ENCODE results near the gene SPTBN1. TPM values are rescaled to one million over a fixed set of nuclear protein-coding genes. Genes with fewer than 3 reads are reported as not detected.

SPTBN1 gene
- total RNA-seq, 2 donors from 2014 or later = 415 to 524 TPM

- no peaks in the 10 kb centered on the region for H3K36me3 ChIP-seq
- DNase-seq (ENCODE audit: low spot score) (no peak), ATAC-seq (ENCODE audit: insufficient number of reproducible peaks, low FRiP score, low read depth) (no peak)
- no peaks in the 10 kb centered on the region for H3K27me3 ChIP-seq (replicated peaks; ENCODE audit: insufficient read depth)
- no peak overlapping the region for H3K27ac ChIP-seq
- H3K4me3 ChIP-seq = no peak overlapping the region
- TF ChIP-seq CTCF (IDR thresholded peaks at IDR 0.05) = no peak
- no peaks in the 10 kb centered on the region for H3K9me3 ChIP-seq
- peaks cover 12 to 75% of the 10 kb centered on the region in 2 donors for H3K4me1 ChIP-seq (ENCODE audit: control insufficient read depth in 1 of 2, low read depth in 2 of 2)
These were observed 43.5 kb downstream of the SPTBN1 start for GRCh38 chr2:54499661-54500060.

- H3K27ac ChIP-seq = no peak overlapping the region
- no peaks in the 10 kb centered on the region for H3K36me3 ChIP-seq
- H3K27me3 ChIP-seq (replicated peaks; ENCODE audit: insufficient read depth) = no peaks in the 10 kb centered on the region
- ATAC-seq (ENCODE audit: insufficient number of reproducible peaks, low FRiP score, low read depth) (no peak), DNase-seq (ENCODE audit: low spot score) (no peak)
- H3K4me1 ChIP-seq (ENCODE audit: control insufficient read depth in 1 of 2, low read depth in 2 of 2) = peaks cover 12 to 81% of the 10 kb centered on the region in 2 donors
- H3K9me3 ChIP-seq = no peaks in the 10 kb centered on the region
- no peak overlapping the region for H3K4me3 ChIP-seq
- TF ChIP-seq CTCF (IDR thresholded peaks at IDR 0.05) = no peak
These were observed 44.5 kb downstream of the SPTBN1 start for GRCh38 chr2:54500404-54501205.

GRCh38 chr2:54502731-54503130 is 46.6 kb downstream of the SPTBN1 start:
- Histone ChIP-seq H3K27ac (no peak overlapping the region), H3K4me3 (no peak overlapping the region), H3K9me3 (no peaks in the 10 kb centered on the region), H3K36me3 (no peaks in the 10 kb centered on the region), H3K4me1 (ENCODE audit: control insufficient read depth in 1 of 2, low read depth in 2 of 2) (peaks cover 12 to 77% of the 10 kb centered on the region in 2 donors), H3K27me3 (replicated peaks; ENCODE audit: insufficient read depth) (no peaks in the 10 kb centered on the region)
- DNase-seq (ENCODE audit: low spot score) (no peak), ATAC-seq (ENCODE audit: insufficient number of reproducible peaks, low FRiP score, low read depth) (no peak)
- no peak for TF ChIP-seq CTCF (IDR thresholded peaks at IDR 0.05)

- peaks cover 12 to 78% of the 10 kb centered on the region in 2 donors for H3K4me1 ChIP-seq (ENCODE audit: control insufficient read depth in 1 of 2, low read depth in 2 of 2)
- no peak overlapping the region for H3K4me3 ChIP-seq
- DNase-seq (ENCODE audit: low spot score) (no peak), ATAC-seq (ENCODE audit: insufficient number of reproducible peaks, low FRiP score, low read depth) (no peak)
- H3K27ac ChIP-seq = no peak overlapping the region
- no peaks in the 10 kb centered on the region for H3K27me3 ChIP-seq (replicated peaks; ENCODE audit: insufficient read depth)
- H3K36me3 ChIP-seq = no peaks in the 10 kb centered on the region
- TF ChIP-seq CTCF (IDR thresholded peaks at IDR 0.05) = no peak
- H3K9me3 ChIP-seq = no peaks in the 10 kb centered on the region
These were observed 47.1 kb downstream of the SPTBN1 start for GRCh38 chr2:54503192-54503591.

DNA sequence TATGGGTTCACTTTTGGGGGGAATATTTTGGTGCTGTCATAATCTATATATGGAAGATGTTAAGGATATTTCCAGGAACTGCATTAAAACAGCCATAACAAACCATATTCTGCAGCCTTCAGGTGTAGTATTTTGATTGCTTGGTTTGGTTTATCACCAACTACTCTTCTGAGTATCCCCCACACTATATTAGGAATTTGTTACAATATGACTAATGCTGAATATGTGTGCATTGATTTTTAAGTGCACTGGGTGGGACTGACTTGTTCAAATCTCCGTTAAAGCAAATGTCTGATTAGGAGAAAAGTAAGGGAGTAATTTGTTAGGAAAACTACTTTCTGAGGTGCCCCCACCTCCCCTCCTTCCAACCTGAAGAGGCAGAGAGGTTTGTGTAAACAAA is 47.7 kb downstream of the SPTBN1 start:
- Histone ChIP-seq H3K4me1 (ENCODE audit: control insufficient read depth in 1 of 2, low read depth in 2 of 2) (peaks cover 12 to 79% of the 10 kb centered on the region in 2 donors), H3K27ac (no peak overlapping the region), H3K4me3 (no peak overlapping the region), H3K9me3 (no peaks in the 10 kb centered on the region), H3K27me3 (replicated peaks; ENCODE audit: insufficient read depth) (no peaks in the 10 kb centered on the region), H3K36me3 (no peaks in the 10 kb centered on the region)
- DNase-seq (ENCODE audit: low spot score) (no peak), ATAC-seq (ENCODE audit: insufficient number of reproducible peaks, low FRiP score, low read depth) (no peak)
- TF ChIP-seq CTCF (IDR thresholded peaks at IDR 0.05) = no peak
